ENCODE measurements around the gene FARP2. TPM values are rescaled to one million over a fixed set of nuclear protein-coding genes. Genes with fewer than 3 reads are reported as not detected.

The FARP2 gene
- polyA plus RNA-seq, 3 donors = 55.0 to 61.1 (median 60.7) TPM

DNA sequence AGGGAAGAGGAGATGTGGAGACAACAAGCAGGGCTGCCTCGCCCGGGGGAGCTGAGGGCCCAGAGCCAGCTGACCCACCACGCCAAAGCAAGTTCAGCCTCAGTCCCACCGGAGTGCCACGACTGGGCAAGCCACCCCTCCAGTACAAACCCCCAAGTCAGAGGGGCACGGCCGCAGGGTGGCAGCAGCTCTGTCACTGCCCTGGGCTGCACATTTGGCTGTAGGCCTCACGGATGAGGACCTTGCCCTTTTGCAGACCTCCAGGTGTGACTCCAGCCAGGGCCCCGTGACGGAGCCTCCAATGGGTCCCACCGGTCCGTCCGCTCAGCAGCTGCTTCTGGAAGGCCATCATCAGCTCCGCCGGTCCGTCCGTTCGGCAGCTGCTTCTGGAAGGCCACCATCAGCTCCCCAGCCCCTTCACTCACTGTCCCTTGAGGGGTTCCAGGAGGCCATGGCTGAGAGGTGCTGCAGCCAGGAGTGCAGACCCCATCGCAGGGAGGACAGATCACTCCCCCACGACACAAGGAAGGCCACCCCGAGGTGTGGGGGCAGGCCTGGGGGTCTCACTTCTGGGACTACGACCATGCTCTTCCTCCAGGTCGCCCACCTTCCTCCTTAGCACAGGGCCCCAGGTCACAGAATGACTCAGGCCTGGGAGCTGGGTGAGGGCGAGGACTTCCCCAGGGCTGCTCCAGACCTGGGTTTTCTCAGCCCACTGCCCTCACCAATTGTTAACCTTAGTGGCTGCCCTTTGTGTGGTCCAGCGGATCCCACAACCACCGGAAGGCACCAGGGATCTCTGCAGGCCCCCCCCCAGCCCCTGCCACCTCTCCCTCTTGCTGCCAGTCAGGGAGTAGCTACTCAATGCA, 176.9 kb downstream of the FARP2 start:
- DNase-seq (ENCODE audit: extremely low read depth in 1 of 11, low read depth in 9 of 11, low spot score in 4 of 11) = no peak

DNA sequence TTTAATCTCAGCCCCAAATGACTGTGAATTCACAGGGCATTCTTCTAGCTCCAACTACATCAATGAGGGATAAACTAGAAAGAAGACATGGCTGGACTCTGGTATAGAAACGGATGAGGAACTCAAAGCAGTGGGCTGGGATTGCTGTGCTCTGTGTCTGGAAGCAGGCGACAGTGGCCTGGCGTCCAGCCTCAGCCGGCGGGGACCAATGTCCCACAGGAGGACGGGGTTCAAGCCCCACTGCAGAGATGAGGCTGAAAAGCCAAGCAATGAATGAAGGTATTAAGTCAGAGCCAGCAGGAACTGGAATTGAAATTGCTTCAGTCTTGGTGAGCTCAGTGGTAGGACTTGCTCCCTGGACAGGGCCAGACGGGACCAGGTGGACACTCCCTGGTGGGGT, 178.2 kb downstream of the FARP2 start:
- DNase-seq (ENCODE audit: extremely low read depth in 1 of 11, low read depth in 9 of 11, low spot score in 4 of 11) = no peak

DNA sequence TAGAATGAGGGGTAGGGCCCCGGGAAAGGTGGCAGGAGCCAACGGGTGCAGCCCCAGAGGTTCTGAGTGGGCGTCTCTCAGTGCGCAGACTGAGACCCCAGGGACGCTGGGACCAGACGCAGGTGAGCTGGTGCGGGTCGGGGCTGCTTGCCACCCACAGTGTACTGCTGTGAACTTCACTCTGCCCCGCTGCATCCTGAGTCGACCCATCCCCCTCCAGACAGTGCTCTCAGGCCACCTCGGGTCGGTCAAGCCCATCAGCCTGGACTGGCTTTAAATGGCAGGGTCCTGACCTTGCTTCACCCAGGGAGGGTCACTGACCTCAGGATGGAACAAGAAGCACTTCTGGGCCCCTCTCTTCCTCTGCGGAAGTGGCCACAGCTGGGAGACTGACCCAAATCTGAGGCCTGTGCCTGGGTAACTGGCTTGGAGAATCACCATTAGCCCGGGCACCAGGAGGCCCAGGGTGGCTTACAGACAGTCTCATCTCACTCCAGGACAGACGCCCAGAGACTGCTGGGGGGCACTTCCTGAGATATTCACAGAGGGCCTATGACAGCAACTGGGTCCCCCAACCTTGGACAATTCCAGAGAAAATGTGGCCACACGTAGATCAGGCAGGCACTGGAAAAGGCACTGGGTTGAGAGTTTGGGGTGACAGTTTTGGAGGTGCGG, 178.8 kb downstream of the FARP2 start:
- no peak for DNase-seq (ENCODE audit: extremely low read depth in 1 of 11, low read depth in 9 of 11, low spot score in 4 of 11)

DNA sequence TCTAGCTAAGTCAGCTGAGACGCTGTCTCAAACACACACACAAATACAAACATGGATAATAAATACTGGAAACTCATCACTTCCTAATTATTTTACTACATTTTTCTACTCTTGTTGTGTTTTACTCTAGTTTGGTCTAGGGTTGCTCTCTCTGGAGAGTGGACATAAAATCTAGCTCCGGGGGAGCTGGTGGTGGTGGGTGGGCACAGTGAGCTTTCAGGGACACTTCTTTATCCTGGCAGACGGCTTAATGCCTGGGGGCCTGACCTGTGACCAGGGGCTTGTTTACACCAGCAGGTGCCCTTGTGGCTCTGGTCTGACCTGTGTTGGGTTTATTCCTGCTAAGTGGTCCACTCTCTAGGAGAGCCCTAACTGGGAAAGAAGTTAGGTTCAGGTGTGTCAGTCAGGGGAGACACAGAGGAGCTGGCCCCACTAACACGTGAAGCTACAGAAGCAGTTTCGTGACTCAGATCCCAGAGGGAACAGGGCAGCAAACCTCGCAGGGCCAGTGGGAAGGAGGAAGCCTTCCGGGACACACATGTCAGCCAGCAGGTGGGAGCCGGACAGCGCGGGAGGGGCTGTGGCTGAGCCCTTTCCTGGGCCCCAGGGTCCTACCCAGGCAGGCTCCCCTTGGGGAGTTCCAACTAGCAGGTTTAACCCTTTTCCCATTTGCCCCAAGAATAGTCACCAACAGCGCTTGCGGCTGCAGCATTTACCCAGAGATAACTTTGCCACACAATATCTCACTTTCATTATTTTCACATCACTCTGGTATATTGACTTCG, 180.0 kb downstream of the FARP2 start:
- DNase-seq (ENCODE audit: extremely low read depth in 1 of 11, low read depth in 9 of 11, low spot score in 4 of 11) = no peak

DNA sequence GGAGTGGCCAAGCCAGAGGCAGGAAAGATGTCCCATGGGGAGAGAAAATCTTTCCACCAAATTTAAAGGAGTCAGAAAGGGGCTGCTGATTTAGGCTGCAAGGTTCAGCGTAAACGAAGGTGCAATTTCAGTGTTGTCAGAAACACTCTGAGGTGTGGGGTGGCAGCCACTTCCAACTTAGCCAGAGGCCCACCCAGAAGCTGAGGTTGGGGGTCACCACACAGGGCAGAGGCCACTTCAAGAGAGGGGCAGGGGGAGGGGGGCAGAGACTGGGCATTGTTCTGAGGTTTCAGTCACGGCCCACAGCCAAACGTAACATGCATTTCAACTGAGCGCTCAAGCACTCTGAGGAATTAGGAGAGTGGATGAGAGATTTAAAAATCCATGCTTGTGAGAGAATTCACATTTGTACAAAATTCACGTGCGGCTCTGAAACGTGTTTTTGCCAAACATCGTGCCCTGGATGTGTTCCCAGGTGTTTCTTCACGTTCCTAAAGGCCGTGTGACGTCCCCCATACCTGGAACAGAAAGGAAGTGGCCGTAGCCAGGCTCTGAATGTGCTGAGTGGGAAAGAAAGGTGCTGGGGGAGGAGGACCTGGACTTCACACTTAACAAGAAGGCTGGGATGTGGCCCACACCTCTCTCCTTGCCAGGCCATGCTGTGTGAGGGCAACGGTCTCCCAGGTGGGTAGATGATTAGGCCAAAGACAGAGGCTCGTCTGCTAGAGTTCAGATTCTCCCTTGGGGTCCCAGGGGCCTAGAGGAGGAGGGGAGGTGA, 182.9 kb downstream of the FARP2 start:
- no peak for DNase-seq (ENCODE audit: extremely low read depth in 1 of 11, low read depth in 9 of 11, low spot score in 4 of 11)

DNA sequence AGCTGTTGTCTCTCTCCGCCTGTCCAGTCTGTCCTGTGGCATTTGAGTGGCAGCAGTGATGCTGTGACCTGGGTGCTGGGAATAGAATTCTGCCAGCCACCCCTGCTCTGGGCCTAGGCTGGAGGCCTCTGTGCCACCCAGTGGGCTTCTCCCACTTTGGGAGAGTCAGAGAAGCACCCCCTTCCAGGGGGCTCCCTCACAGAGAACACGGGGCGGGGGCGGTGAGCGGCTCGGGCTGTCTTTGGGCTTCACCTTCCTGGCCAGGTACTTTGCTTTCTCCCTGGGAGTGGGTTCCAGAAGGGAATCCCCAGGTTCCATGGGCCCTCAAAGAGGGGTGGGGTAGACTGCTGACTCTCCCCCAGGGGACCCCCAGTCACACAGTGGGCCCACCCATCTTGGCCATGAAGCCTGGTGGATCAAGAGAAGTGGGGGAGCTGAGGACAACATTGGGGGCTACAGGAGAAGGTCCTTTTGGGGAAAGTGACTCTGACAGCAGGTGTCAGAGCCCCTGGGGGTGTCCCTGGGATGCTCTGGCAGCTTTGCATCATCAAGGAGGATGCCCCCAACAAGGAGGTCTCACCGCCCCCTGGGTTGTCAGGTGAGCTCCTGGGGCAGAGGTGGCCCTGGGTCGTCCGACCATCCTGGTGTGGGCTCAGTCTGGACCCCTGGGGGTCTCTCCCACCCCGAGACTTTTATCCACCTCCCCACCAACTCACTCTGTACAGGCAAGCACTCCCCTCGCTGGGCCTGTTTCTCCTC, 183.7 kb downstream of the FARP2 start:
- DNase-seq (ENCODE audit: extremely low read depth in 1 of 11, low read depth in 9 of 11, low spot score in 4 of 11) = no peak

DNA sequence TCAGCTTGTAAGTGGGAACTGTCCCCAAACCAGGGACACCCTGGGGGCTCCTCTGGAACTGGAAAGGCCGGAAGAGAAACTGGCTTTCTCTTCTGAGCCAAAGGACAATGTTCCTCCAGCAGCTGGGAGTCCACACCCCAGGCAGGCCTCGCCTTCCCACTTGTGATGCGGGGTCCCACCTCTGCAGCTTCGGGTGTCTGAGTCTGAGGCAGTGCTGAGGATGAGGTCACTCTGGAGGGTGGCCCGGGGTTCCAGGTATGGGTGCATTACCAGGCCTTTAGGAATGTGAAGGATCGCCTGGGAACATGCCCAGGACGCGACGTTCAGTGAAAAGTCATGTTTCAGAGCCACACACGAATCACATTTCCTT, 184.3 kb downstream of the FARP2 start:
- no peak for DNase-seq (ENCODE audit: extremely low read depth in 1 of 11, low read depth in 9 of 11, low spot score in 4 of 11)

DNA sequence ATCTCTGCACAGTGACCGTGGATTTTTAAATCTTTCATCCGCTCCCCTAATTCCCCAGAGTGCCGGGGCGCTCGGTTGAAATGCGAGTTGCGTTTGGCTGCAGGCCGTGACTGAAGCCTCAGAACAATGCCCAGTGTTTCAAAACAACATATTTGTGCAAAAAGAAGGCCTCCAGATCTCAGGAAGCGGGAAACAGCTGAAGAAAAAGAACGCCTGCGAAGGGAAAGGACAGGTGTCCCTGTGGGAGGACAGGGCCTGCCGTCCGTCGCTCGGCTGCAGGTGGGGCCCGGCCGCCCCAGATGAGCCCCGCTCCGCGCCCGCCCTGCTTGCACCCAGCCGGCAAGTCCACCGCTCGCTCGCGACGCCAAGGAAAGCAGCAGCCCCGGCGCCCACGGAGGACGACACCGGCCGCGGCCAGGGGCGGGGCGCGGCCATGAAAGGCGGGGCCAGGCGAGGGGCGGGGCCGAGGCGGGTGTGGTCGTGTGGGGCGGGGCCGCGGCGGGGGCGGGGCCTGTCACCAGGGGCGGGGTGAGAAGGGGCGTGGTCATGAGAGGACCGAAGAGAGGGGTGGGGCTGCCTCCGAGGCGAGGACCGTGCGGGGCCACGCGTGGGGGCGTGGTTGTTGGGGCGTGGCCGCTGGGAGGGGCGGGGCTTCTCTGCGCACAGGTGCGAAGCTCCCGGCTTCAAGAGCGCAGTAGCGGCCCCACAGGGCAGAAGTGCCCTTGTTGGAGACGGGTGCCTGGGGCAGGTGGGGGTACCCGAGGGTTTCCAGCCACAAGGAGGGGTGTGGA, 184.9 kb downstream of the FARP2 start:
- DNase-seq (ENCODE audit: extremely low read depth in 1 of 11, low read depth in 9 of 11, low spot score in 4 of 11) = no peak

DNA sequence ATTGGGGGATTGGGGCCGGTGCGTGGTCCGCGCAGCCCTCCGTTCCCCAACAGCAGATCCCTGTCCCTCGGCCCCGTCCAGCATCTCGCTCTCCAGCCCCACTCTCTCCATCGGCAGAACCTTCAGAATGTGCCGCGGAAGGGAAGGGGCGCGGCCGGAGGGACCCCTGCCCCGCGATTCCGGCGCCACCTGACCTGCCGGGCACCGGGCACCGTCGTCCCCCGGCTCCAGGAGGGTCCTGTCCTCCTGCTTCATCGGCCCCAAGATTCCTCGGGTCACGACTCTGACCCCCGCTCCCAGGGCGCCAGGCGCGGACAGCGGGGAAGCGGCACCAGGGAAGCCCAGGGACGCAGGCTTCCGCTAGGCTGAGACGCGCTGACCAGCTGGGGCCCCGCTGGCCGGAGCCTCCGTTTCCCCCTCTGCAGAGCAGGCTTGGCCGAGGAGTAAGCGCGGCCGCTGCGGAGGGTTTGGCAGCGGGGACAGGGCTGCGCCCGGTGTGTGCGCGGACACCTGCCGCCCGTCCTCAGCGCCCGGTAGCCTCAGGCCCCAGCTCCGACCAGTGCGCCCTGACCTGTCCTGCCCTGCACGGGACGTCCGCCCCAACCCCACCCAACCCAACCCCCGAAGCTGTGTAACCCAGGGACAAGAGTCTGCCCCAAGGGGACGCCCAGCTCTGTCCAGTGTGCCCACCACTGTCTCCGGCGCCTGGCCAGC, 185.6 kb downstream of the FARP2 start:
- no peak for DNase-seq (ENCODE audit: extremely low read depth in 1 of 11, low read depth in 9 of 11, low spot score in 4 of 11)

DNA sequence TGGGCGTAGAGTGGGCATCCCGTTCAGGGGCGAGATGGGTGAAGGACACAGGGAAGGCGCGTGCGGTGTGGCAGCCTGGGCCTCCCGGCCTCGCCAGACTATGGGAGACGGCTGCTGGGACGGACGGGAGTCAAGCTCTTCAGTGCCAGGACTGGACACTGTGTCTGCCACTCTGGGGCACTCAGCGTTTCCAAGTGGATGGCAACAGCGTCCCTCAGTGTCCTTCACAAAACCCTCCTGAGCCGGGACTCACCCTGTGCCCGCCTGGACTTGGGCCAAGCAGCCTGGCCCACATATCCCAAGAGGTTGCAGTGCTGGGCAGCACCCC, 186.2 kb downstream of the FARP2 start:
- DNase-seq (ENCODE audit: extremely low read depth in 1 of 11, low read depth in 9 of 11, low spot score in 4 of 11) = no peak

Other genes starting within 250 kb of the FARP2 start
- 10 to 100 TPM; 14.4 to 28.9 (median 16.2) TPM for gene PASK, start 206.8 kb upstream of the FARP2 start, polyA plus RNA-seq (ENCODE audit: insufficient read length in 3 of 3)
- gene PPP1R7, start 205.8 kb upstream of the FARP2 start, polyA plus RNA-seq (ENCODE audit: insufficient read length in 3 of 3) = 10 to 100 TPM; 66.9 to 84.2 (median 77.4) TPM
- gene ANO7, start 167.6 kb upstream of the FARP2 start, polyA plus RNA-seq (ENCODE audit: insufficient read length in 3 of 3) = 1 to 10 TPM; 1.7 to 3.8 (median 1.9) TPM
- 100 to 1,000 TPM; 341 to 386 (median 376) TPM for gene HDLBP, start 40.6 kb upstream of the FARP2 start, polyA plus RNA-seq (ENCODE audit: insufficient read length in 3 of 3)
- 100 to 1,000 TPM; 612 to 635 (median 613) TPM for gene SEPTIN2, start 40.4 kb upstream of the FARP2 start, polyA plus RNA-seq (ENCODE audit: insufficient read length in 3 of 3)
- gene STK25, start 152.3 kb downstream of the FARP2 start, polyA plus RNA-seq (ENCODE audit: insufficient read length in 3 of 3) = 100 to 1,000 TPM; 200 to 207 (median 205) TPM
- gene BOK, start 202.5 kb downstream of the FARP2 start, polyA plus RNA-seq (ENCODE audit: insufficient read length in 3 of 3) = 10 to 100 TPM; 16.3 to 30.2 (median 26.8) TPM